GM23338 (cell line): ENCODE measurements around the gene CATSPERD.

Source experiments
- CREB1 ChIP-seq: fragments of 250-450 bp; sonication (Bioruptor Pico); IDR thresholded peaks from 2 replicates; pipeline ENCODE4 v1.5.0; 2020; ENCODE audit warnings: low read depth, mild to moderate bottlenecking, moderate library complexity
- CTCF ChIP-seq, 2 experiments: fragments of 200-600 bp in 1 of 2; sonication (generic) in 1 of 2; conservative IDR thresholded peaks; 2 replicates each; pipeline versions ENCODE4 v1.5.1 to v1.6.1; 2016 to 2017; ENCODE audit warnings: antibody characterized with exemption in 2 of 2, low read depth in 2 of 2, mild to moderate bottlenecking in 2 of 2, moderate library complexity in 1 of 2
- ETS1 ChIP-seq: IDR thresholded peaks from 2 replicates; pipeline ENCODE4 v1.6.1; 2016; ENCODE audit warnings: antibody characterized with exemption
- EZH2 ChIP-seq: fragments of 200-600 bp; sonication (generic); IDR thresholded peaks from one replicate; pipeline ENCODE4 v1.8.0; 2017; ENCODE audit warnings: antibody characterized with exemption, mild to moderate bottlenecking, low read depth; ENCODE audit not compliant: unreplicated experiment
- EZH2phosphoT487 ChIP-seq: fragments of 200-600 bp; sonication (generic); IDR thresholded peaks from one replicate; pipeline ENCODE4 v1.8.1; 2018; ENCODE audit warnings: antibody characterized with exemption; ENCODE audit not compliant: unreplicated experiment
- JUNB ChIP-seq: IDR thresholded peaks from one replicate; pipeline ENCODE4 v1.6.1; 2016; ENCODE audit warnings: antibody characterized with exemption; ENCODE audit not compliant: unreplicated experiment
- NANOG ChIP-seq: IDR thresholded peaks from 2 replicates; pipeline ENCODE4 v1.6.1; 2016; ENCODE audit warnings: antibody characterized with exemption, borderline replicate concordance
- POLR2AphosphoS5 ChIP-seq: IDR thresholded peaks from 2 replicates; pipeline ENCODE4 v1.6.1; 2016; ENCODE audit warnings: antibody characterized with exemption, low read depth
- REST ChIP-seq: IDR thresholded peaks from one replicate; pipeline ENCODE4 v1.6.1; 2018; ENCODE audit warnings: antibody characterized with exemption; ENCODE audit not compliant: unreplicated experiment
- ZNF114 ChIP-seq: fragments of 250-450 bp; sonication (Bioruptor Pico); IDR thresholded peaks from 2 replicates; pipeline ENCODE4 v1.5.0; 2020; ENCODE audit warnings: mild to moderate bottlenecking, moderate library complexity
- ZNF331 ChIP-seq: fragments of 250-450 bp; sonication (Bioruptor Pico); IDR thresholded peaks from 2 replicates; pipeline ENCODE4 v1.5.0; 2020; ENCODE audit warnings: low read depth, mild to moderate bottlenecking, moderate library complexity
- ZNF462 ChIP-seq: fragments of 250-450 bp; sonication (Bioruptor Pico); IDR thresholded peaks from 2 replicates; pipeline ENCODE4 v1.5.0; 2020; ENCODE audit warnings: mild to moderate bottlenecking, moderate library complexity

- TF ChIP-seq EZH2 (no peak), CTCF (conservative IDR thresholded peaks at IDR 0.05; ENCODE audit: low read depth in 2 of 2) (no peak), POLR2AphosphoS5 (no peak), REST (no peak), EZH2phosphoT487 (no peak), CREB1 (CRISPR knock-in tag) (no peak), JUNB (no peak), ETS1 (no peak), ZNF114 (CRISPR knock-in tag) (no peak), ZNF462 (CRISPR knock-in tag) (no peak), NANOG (no peak), ZNF331 (no peak)
Observed at GRCh38 chr19:5806905-5807304, 86.5 kb downstream of the CATSPERD start.
